Lung microvascular endothelial cell (primary cell): ENCODE data around the gene TBX3. TPM values are rescaled to one million over a fixed set of nuclear protein-coding genes. Genes with fewer than 3 reads are reported as not detected.

ENCODE experiments used
- DNase-seq, 2 donors: peaks; one replicate each; pipeline versions ENCODE4 v3.0.0 to v3.0.0-alpha.2; 2010; ENCODE audit warnings: low read depth in 2 of 2
- total RNA-seq: library from RNA; depleted of rRNA; stranded (reverse); fragments of >200 nt; gene quantifications from 2 replicates; pipeline ENCODE4 v1.2.1, GENCODE V29; 2014

Gene TBX3
- total RNA-seq, 1 donor from 2014 or later: 0.99 TPM

DNA sequence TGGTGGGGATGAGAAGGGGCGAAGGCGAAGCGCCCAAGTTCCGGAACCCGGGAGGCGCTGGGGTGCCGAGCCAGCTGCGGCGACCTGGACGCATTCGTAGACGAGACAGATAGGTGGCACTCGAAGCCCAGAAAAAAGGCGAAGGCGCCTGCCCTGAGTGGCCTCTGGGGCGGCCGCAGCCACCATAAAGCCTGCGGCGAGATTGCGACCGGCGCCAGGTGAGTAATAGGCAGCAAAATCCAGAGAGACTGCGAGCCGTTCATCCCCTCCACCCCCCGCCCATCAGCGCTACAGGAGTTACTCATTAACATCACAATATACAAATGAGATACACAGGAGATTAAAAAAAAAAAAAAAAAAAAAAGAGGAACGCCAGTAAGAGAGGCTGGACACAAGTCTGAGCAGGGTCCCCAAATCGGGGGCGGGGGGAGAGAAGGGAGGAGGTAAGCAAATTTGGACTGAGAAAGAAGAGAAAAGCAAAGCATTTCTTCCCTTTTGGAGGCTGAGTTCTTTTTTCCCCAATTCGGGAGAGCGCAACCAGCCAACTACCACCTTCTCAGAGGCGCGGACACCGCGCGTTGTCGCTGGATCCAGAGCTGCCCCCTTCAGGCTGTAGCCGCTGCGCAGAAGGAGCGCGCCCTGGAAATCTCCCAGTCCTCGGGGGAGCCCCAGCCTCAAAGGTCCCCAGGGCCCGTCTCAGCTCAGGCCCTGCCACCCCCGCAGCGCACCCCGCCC is 15.7 kb downstream of the TBX3 start:
- DNase-seq: peak; percentile 42 to 85

DNA sequence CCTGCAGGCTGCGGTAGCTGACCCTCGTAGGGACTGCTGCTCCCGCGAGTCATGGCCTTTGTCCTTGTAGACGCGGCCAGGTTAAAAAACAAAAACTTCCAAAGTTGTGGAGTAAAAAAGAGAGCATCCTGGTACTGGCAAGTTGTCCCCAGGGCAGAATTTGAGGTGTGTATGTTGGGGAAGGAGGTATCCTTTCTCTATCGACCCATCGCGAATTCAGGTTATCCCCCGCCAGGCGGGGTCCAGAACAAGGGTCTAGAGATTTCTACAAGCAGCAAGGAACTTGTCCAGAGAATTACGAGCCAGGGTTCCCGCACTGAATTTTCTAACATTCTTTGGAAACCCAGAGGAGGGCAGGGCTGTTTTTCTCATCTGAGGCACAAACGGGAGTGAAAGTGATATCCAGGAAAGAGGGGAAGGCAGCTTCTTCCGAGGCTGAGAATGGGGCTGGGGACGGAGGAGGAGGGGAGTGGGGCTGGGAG is 16.3 kb downstream of the TBX3 start:
- DNase-seq: no peak

GRCh38 chr12:114666746-114667668 is 17.0 kb downstream of the TBX3 start:
- no peak for DNase-seq

DNA sequence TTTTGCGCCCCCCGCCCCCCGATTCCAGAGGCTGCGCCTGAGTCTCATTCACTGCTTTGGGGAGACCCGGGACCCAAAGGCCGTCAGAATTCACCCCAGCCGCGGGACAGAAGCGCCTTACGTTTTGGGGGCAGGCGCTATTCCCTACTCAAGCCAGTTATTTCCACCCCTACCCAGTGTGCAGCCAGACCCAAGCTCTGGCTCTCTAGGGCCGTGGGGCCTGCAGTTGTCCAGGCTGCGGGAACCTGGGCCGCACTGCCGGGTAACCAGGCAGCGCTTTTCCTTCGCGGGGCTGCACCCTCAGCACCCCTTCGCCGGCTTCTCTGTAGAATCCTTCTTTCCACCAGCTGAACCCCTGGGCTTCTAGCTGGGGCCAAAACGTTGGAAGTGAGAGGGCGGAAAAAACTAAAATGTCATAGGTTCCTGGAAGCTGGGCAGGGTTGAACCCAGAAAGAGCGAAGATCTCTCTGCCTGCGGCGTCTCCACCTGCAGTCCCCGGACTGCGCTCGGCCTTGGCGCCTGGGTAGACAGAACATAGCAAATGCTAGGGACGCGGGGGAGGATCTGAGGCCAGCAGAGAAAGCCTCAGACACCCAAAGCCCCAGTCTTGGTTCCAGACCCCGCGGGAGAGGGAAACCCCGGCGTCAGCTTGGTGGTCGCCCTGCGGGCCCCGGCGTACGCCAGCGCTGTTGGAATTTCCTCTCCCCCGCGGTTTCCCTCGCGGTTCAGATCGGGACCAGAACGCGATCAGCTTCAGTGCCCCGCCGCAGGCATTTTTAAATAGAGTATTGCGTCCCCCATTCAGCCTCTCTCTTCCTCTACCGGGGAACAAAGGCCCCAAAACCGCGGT is 18.3 kb downstream of the TBX3 start:
- no peak for DNase-seq

DNA sequence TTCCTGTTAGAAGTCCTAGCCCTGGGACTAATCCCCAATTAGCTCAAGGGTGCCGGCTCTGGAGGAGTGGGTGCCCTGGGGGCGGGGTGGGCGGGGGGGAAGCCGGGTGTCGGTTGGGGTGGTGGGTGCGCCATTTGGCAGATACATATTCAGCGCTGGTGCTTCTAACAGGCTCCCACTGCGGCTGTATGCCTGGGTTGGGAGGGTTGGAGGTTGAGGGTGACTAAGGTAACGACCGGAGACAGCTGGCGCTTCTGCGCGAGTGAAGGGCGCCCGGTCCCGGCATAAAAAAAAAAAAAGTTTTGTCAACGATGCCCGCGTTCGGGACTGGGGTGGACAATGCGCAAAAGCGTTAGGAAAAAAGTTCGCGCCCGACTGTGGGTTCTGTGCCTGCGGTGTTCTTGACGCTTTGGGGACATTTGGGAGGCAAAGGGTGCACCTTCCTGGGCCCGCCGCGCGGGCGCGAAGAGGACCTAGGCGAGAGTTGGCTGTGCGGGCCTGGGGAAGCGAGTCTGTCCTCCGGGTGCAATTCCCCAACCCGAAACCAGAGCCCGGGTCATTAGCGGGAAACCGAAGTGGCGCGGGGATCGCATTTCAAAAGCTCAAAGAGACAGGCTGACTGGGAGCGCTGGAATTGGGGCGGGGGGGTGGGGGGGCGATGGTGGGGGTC is 19.2 kb downstream of the TBX3 start:
- no peak for DNase-seq

DNA sequence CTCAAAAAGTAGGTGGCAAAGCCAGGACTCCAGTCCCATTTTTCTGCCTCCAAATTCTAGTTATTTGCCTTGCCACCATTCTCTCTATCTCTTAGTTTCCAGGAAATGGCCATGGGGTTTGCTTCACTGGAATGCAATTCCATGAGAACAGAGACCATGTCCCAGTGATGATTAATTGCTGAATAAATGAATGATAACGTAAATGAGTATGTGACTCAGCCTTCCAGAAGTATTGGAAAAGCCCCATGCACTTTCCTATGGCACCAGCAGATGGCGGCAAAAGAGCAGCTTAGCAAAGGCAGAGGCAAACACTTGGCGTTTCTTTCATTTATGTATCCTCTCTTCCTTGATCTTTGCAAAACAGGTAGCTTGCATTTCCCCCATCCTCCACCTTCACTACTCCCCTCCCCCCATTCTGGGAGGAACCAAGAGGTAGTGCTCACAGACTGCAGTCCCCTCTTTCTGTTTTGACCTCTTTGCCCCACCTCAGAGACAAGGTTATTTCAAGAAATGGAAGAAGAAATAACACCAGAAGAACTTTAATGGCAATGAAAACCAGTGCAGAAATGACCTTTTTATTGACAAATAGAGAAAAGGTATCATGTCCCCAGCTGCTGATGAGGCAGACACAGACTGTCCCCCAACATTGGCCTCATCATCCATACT is 21.3 kb downstream of the TBX3 start:
- DNase-seq: peak; percentile 74 to 89

DNA sequence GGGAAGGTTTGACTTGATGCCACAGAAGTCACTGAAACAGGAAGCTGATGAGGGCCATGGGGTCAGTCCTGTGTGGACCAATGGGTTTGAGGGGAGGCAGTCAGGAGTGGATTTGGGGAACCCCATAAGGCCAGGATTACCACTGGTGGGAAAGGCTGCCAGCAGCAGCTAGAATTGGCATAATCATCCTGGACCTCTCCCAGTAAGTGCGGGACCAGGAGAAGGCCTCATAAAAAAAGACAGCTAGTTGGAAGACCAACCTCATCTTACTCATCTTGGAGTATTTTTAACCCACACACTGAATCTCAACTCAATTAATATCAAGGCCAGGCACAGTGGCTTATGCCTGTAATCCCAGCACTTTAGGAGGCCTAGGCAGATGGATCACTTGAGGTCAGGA is 22.7 kb downstream of the TBX3 start:
- DNase-seq: no peak

DNA sequence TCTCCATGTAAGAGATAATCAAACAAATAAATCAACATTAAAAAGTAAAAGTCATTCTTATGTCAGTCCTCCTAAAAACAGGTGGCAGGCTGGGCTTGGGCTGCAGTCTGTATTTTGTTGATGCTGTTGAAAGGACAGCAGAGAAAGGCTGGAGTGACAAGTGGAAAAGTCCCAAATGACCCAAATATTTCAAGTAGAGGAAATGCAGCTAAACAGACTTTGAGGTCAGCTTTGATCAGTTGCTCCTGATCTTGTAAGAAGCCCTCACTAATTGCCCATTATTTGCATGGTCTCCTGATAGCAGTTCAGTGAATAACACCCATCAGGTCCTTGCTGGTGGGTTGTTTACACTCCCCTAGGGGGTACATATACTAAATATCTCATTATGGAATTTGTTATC is 24.9 kb downstream of the TBX3 start:
- no peak for DNase-seq

DNA sequence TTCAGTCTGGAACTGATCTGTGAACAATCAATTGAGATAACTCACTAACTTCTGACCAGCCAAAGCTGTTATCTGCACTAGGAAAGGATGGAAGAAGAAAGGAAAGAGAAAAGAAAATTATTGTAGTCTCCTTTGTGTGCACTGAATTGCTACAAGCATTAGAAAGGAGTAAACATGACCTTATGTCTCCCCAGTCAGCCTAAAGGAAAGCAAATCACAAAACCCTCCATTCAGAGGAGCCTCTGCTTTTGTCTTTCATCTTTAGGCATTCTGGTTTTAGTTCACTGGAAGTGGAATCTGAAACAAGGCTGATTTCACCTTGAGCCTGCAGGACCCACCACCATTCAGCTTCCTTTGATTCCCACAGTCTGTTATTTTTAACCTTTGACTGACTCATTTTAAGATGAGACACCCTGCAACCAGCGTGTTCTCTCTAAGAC is 26.0 kb downstream of the TBX3 start:
- DNase-seq: no peak

- DNase-seq: no peak
These were observed 26.4 kb downstream of the TBX3 start for GRCh38 chr12:114657597-114657920.

GRCh38 chr12:114656906-114657596 is 26.9 kb downstream of the TBX3 start:
- DNase-seq: no peak

DNA sequence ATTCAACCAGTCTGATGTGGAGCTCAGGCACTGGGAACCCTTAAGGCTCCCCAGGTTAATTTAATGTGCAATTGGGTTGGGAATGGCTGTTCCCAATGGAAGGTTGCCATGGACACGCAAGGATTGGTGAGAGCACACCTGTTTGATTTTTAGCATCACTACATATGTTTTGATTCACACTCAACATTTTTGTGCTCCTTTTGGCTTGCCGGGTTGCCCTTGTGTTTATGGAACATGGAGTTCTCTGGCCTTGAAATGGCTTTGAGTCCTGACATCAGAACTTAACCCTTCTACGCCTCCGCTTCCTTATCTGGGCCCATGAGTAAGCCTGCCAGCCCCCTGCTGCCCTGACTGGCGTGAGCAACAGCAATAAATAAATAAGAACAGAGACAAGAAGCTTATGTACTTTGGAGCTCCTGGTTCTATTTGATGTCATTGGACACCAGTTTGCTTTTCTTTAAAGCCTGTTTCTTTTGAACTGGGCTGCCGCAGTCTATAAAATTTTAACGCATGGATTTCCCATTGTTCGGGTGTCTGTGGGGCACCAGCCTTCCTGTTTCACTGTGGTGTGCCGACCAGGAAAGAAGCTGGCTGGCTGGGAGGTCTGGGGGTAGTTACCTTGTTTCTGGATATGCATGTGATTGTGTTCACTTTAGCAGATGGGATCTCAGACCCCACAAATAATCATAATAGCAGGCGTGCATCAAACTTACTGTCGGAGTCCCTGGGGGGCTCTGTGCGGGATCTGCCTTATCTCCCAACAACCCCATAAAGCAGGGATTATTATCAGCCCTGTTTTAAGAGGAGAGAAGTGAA is 27.8 kb downstream of the TBX3 start:
- DNase-seq: peak in 1 of 2 donors; percentile 46

DNA sequence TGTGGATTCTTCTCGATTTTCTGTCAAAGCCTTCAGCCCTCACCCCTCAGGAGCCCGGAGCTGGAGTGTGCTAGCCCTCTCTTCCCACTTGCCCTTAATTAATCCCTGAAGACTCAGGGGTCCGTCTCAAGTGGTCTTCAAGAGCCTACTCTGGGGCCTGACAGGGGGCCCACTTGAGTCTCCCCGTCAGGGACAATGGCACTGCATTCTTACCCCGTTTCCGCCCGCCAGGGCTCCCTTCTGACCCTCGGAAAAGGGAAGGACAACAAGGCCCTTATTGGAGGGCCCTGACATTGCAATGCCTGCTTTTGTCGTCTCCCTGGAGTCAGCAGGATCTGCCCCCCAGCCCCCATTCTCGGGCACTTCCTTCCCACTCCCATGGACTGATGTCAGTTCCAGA is 34.4 kb downstream of the TBX3 start:
- DNase-seq: no peak

DNA sequence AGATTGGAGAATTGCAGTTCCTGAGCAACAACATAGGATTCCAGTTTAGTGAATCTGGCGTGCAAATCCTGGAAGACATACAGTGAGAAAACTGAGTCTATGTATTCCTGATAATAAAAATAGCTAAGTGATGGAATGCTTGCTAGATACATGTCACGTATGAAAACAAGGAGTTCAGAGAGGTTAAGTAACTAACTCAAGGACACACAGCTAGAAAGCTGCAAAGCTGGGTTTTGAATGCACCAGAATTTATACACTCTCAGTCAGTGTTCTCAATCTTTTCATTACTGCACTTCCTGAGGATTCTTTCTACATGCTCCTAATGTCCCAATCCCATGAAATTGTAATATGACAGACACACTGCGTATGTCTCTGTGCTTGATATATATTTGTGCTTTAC is 35.3 kb downstream of the TBX3 start:
- DNase-seq: no peak

DNA sequence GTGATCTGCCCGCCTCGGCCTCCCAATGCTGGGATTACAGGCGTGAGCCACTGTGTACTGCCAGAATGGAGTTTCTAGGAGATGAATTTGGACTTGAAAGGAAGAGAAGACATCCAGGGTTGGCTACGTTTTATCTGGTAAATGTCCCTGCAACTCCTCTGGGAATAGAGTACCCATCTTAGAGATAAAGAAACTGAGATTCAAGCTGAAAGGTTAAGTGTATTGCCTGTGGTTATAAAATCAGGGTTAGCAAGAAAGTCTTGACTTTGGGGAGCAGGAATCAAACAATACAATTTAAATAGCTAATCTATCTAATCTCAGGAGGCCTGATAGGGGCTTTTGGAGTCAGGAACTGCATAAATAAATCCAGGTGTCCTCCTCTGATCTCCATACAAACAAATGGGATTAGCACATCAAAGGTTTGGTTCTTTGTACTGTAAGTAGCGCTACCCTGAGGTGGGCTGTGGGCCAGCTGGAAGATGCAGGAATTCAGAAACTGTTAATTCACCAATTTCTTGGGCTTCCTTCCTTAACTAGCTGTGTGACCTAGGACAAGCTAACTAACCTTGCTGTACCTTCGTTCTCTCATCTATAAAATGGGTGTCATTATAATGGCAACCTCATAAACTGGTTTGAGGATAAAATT is 45.1 kb downstream of the TBX3 start:
- DNase-seq: no peak

GRCh38 chr12:114636723-114637480 is 47.1 kb downstream of the TBX3 start:
- DNase-seq: peak in 1 of 2 donors; percentile 37

DNA sequence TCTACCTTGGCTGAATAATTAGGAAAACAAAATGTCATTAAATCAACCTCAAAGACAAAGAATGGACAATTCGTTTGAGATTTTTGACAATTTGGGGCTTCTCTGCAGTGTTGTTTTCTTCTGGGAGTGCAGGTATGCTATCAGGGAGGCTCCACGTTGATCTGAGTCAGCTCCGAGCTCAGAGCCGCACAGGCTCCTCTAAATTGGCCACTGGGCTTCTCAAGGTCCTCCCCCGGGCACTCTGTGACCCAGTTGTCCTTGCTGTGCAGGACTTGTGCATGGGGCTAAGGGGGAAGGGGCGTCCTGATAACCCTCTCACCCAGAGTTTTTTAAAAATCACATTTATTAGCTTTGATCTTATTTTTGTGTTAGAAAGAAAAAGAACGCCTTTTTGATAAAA is 52.7 kb downstream of the TBX3 start:
- no peak for DNase-seq

DNA sequence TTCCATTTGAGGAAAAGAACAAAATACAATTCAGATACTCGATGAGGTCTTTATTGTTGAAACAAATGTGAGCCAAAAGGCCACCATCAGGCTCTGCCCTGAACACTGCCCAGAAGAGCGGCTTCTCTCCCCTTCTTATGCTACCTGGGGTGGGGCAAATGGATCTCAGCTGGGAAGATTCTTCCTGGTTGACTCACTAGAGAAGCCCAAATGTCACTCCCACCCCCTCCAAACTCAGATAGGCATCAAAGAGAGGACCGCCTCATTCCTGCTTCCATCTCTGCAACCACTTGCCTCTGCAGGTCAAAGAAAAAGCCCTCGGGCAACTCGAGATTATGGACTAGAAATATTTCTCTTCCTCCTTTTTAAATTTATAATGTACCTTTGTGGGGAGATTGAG is 55.8 kb downstream of the TBX3 start:
- DNase-seq: no peak
